ENCODE measurements around the gene MRPL28.
"Not testable (repeated sequence)": the region's sequence is repeated elsewhere in the genome, so short reads cannot be mapped to it uniquely, and the experiment has no call there.

MRPL28 gene

DNA sequence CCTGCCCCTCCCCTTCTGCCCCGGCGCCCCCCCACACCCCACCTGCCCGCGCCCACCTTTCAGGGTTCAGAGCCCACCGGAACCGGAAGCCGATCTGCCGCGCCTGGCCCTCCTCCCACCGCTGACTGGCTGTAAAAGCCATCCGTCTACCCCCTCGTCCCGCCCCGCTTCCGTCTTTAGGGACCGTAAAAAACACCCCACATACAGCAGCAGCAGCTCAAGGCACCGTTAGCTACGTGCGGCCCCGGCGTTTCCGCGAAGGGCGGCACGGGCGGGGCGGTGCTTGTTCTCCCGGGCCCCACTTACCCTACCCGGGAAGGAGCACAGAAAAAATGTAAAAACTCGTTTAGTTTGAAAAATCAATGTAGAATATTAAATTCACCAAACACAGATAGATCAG, at the start of gene MRPL28:
Gene MRPL28 (minus strand): TSS at position 96 of the 400 bp plus-strand sequence. CDS start 320 bp downstream, outside the sequence.
- TF ChIP-seq POLR2A (IDR thresholded peaks at IDR 0.05; ENCODE audit: low read depth, low read length), result 0 out of 2 replicates have a peak, but pooled peaks have one; percentile 10
- peak; percentile 23 for FAIRE-seq
- DNase-seq (ENCODE audit: insufficient read length, low spot score), result peak; percentile 92

DNA sequence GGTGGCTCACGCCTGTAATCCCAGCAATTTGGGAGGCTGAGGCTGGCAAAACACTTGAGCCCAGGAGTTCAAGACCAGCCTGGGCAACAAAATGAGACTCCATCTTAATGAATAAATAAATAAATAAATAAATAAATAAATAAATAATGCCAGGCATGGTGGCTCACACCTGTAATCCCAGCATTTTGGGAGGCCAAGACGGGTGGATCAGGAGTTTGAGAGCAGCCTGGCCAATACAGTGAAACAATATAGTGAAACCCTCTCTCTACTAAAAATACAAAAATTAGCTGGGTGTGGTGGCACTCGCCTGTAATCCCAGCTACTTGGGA, 44.8 kb upstream of the MRPL28 start:
- not testable (repeated sequence) for FAIRE-seq; DNase-seq (ENCODE audit: insufficient read length, low spot score)

DNA sequence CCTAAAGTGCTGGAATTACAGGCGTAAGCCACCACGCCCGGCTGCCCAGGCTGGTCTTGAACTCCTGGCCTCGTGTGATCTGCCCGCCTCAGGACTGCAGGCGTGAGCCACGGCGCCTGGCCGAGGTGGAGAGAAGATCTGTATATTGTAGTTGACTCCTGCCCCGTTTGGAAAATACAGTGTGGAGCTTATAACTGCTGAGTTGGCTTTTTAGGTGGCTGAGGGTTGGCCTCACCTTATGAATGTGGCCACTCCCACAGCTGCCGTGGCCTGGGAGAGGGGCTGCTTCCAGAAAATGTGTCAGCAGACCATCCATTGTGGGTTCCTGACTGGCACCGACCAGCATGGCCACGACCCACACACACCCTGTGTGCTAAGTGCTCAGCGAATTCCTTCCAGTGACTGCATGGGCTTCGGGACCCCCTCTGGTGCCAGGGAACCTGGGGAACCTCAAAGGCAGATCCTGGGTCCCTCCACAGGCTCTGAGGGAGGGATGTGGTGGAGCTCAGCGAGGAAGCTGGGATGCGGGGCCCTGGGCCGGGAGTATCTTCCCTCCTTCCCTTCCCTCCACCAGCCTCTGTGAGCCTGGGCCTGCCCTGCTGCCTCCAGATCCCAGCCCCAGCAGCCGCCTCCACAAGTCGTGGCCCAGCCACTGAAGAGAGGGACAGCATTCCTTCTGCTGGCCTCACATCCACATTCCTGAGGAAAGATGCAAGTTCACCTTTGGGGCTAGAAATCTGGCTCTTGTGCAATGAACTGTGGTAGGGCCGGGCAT, 44.2 kb upstream of the MRPL28 start:
- DNase-seq (ENCODE audit: insufficient read length, low spot score) (no peak), FAIRE-seq (no peak)
- TF ChIP-seq POLR2A (IDR thresholded peaks at IDR 0.05; ENCODE audit: low read depth, low read length), result no peak

DNA sequence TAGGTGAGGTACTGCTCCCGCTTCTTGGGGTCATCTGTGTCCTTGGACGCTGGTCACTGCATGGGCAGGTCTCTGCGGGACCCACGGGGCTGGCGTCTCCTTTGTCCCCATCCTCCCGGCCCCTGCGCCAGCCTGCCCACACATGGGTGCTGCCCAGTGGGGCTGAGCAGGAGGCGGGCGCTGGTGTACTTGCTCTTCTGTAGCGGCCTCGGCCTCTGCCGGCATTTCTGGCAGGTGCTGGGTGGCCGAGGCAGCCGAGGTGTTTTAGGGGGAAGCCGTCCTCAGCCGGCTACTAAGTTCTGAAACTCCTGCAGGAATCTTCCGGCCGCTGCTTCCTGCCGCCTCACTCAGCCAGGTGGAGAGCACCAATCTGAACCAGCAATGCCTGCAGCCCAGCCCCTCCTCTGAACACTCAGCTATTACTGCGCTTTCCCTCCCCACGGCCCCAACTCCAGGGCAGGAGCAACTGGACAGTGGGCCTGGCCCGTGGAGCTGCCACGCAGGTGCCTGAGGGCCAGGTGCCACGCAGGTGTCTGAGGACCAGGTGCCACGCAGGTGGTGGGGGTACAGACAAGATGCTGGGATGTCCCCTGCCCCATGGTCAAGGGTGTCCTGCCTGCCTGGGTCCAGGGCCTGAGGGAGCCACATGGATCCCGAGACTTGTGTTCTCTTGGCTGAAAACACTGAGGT, 41.4 kb upstream of the MRPL28 start:
- no peak for TF ChIP-seq POLR2A (IDR thresholded peaks at IDR 0.05; ENCODE audit: low read depth, low read length)
- DNase-seq (ENCODE audit: insufficient read length, low spot score), result no peak
- no peak for FAIRE-seq

DNA sequence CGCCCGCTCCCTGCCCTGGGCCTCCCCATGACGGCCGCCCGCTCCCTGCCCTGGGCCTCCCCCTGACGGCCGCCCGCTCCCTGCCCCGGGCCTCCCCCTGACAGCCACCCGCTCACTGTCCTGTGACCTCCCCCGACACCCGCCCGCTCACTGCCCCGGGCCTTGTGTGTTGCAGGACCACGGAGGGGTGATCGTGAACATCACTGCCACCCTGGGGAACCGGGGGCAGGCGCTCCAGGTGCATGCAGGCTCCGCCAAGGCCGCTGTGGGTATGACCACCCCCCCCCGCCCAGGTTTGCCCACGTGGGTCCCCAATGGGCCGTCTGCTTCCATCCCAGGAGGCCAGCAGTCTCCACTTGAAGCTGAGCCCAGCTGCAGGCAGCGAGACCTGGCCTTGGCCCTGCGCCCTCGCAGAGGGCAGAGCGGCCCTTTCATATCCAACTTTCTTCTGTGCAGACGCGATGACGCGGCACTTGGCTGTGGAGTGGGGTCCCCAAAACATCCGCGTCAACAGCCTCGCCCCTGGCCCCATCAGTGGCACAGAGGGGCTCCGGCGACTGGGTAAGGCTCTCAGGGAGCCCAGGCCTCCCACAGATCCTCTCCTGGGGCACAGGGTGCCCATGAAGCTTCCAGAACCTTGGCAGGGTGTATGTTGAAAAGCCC, 40.3 kb upstream of the MRPL28 start:
- DNase-seq (ENCODE audit: insufficient read length, low spot score) (no peak), FAIRE-seq (no peak)
- no peak for TF ChIP-seq POLR2A (IDR thresholded peaks at IDR 0.05; ENCODE audit: low read depth, low read length)

DNA sequence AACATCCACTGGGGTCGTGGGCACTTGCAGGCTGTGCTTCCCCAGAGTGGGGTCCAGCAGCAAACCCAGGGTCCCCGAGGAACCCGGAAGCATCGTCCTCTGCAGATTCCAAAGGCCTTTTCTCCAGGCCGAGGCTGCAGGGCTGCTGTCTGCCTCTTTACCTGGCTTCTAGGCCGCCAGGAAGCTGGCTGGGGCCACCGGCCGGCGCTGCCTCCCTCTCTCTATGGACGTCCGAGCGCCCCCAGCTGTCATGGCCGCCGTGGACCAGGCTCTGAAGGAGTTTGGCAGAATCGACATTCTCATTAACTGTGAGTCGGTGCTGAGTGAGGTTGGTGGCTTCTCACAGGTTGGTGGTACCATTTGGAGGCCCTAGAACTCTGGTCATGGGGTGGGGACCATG, 36.9 kb upstream of the MRPL28 start:
- no peak for TF ChIP-seq POLR2A (IDR thresholded peaks at IDR 0.05; ENCODE audit: low read depth, low read length)
- DNase-seq (ENCODE audit: insufficient read length, low spot score) (no peak), FAIRE-seq (no peak)

GRCh38 chr16:405548-406506, 35.5 kb upstream of the MRPL28 start:
- TF ChIP-seq POLR2A (IDR thresholded peaks at IDR 0.05; ENCODE audit: low read depth, low read length), result no peak
- no peak for FAIRE-seq
- no peak for DNase-seq (ENCODE audit: insufficient read length, low spot score)

DNA sequence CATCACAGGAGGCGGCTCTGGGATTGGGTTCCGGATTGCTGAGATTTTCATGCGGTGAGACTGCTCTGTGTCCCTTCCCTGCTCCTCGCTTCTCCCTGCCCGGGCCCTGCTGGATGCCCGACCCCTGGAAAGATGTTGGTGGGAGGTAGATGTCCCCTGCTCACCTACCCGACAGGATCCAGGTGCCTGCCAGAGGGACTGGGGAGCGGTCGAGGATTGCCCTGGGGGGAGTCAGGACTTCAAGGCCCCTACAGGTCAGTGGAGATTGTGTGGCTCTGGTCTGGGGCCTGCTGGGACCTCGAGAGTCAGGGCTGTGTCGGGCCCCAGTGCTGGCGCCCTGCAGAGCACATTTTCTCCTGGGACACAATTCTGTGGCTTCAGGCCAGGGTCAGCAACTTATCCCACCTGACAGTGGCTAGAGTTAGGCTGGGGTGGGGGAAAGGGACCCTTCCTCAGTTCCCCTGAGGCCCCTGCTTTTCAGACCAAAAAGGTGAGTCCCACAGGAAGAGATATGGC, 34.7 kb upstream of the MRPL28 start:
- TF ChIP-seq POLR2A (IDR thresholded peaks at IDR 0.05; ENCODE audit: low read depth, low read length), result no peak
- DNase-seq (ENCODE audit: insufficient read length, low spot score), result no peak
- FAIRE-seq, result no peak

GRCh38 chr16:401468-402348, 31.4 kb upstream of the MRPL28 start, which contains the start of gene DECR2:
TSS of gene DECR2 (plus strand) at chr16:401885. CDS start at chr16:401964, 79 bp downstream.
- DNase-seq (ENCODE audit: insufficient read length, low spot score), result peak; percentile 94
- TF ChIP-seq POLR2A (IDR thresholded peaks at IDR 0.05; ENCODE audit: low read depth, low read length), result peak; percentile 82
- no peak for FAIRE-seq

DNA sequence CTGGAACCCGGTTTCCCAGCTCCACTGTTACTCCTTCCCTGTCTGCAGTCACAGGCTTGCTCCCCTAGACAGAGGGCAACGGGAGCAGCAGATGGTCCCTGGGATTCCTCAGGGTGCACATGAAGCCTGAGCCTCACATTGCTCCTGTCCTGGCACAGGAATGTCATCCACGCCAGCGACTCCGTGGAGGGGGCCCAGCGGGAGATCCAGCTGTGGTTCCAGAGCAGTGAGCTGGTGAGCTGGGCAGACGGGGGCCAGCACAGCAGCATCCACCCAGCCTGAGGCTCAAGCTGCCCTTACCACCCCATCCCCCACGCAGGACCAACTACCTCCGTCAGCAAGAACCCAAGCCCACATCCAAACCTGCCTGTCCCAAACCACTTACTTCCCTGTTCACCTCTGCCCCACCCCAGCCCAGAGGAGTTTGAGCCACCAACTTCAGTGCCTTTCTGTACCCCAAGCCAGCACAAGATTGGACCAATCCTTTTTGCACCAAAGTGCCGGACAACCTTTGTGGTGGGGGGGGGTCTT, 29.8 kb upstream of the MRPL28 start:
- FAIRE-seq, result no peak
- no peak for DNase-seq (ENCODE audit: insufficient read length, low spot score)

GRCh38 chr16:399340-400019, 29.1 kb upstream of the MRPL28 start:
- DNase-seq (ENCODE audit: insufficient read length, low spot score), result no peak
- FAIRE-seq, result no peak

More for the DNA sequence above, 29.8 kb upstream of the MRPL28 start:
- TF ChIP-seq POLR2A (IDR thresholded peaks at IDR 0.05; ENCODE audit: low read depth, low read length), result no peak

More at GRCh38 chr16:399340-400019, 29.1 kb upstream of the MRPL28 start:
- no peak for TF ChIP-seq POLR2A (IDR thresholded peaks at IDR 0.05; ENCODE audit: low read depth, low read length)

Measured in H54 (cell line).